IMR-90 (cell line): ENCODE data around the gene CREBBP. TPM values are rescaled to one million over a fixed set of nuclear protein-coding genes. Genes with fewer than 3 reads are reported as not detected.

Source experiments
- ATAC-seq: fragments of 200-7000 bp; cut with Tn5 transposase; 2 replicates; pipeline ENCODE4 v1.9.1; 2020; ENCODE audit warnings: low read depth, mild to moderate bottlenecking, moderate library complexity
- BruUV-seq: library from RNA; stranded (reverse); fragments of 400-500 nt; replicated peaks from 2 replicates; lab custom pipeline; 2021; lab: Mats Ljungman, UMichigan
- CTCF ChIA-PET: fragments of 300-600 bp; formaldehyde crosslinking; extraction: SDS; loops from one replicate; lab custom pipeline; 2021; ENCODE audit warnings: antibody characterized with exemption; lab: Yijun Ruan, JAX
- POLR2A ChIA-PET: fragments of 300-600 bp; sonication (Branson Sonifier 250); formaldehyde crosslinking; loops from one replicate; lab custom pipeline; 2022; ENCODE audit warnings: antibody characterized with exemption; ENCODE audit not compliant: unreplicated experiment; lab: Charles Lee
- DNase-seq: peaks from one replicate; pipeline ENCODE4 v3.0.0; 2013
- H2AFZ ChIP-seq: replicated peaks from 2 replicates; pipeline ENCODE3; 2013; ENCODE audit warnings: low read length, mild to moderate bottlenecking; ENCODE audit not compliant: poor library complexity
- H2AK5ac ChIP-seq: 2 replicates; pipeline ENCODE4 v1.6.1; 2013; ENCODE audit warnings: low read depth, low read length, inconsistent platforms
- H2AK9ac ChIP-seq: replicated peaks from 2 replicates; pipeline ENCODE3; 2013; ENCODE audit warnings: mild to moderate bottlenecking, low read depth, low read length, moderate library complexity; ENCODE audit not compliant: poor library complexity
- H2BK120ac ChIP-seq: 2 replicates; pipeline ENCODE4 v1.6.1; 2013; ENCODE audit warnings: low read depth, low read length, inconsistent platforms
- H2BK15ac ChIP-seq: 3 replicates; pipeline ENCODE4 v1.6.1; 2013; ENCODE audit warnings: low read depth, low read length, inconsistent platforms
- H2BK20ac ChIP-seq: 2 replicates; pipeline ENCODE4 v1.6.1; 2013; ENCODE audit warnings: low read depth, mild to moderate bottlenecking, inconsistent platforms, low read length, moderate library complexity
- H2BK5ac ChIP-seq: 2 replicates; pipeline ENCODE4 v1.6.1; 2013; ENCODE audit warnings: mild to moderate bottlenecking, low read depth, low read length, inconsistent platforms; ENCODE audit not compliant: poor library complexity, severe bottlenecking
- H3K14ac ChIP-seq: replicated peaks from 2 replicates; pipeline ENCODE4 v1.6.1; 2013; ENCODE audit warnings: low read depth, low read length, inconsistent platforms
- H3K18ac ChIP-seq: 2 replicates; pipeline ENCODE4 v1.6.1; 2013; ENCODE audit warnings: low read depth, low read length, control low read depth
- H3K23ac ChIP-seq: 2 replicates; pipeline ENCODE4 v1.6.1; 2013; ENCODE audit warnings: low read depth, low read length, inconsistent platforms
- H3K27ac ChIP-seq: 2 replicates; pipeline ENCODE4 v1.5.1; 2013; ENCODE audit warnings: mild to moderate bottlenecking, control low read depth, low read length; ENCODE audit not compliant: insufficient read depth
- H3K27me3 ChIP-seq: 2 replicates; pipeline ENCODE4 v1.6.1; 2013; ENCODE audit warnings: low read length; ENCODE audit not compliant: control insufficient read depth, insufficient read depth
- H3K36me3 ChIP-seq: 2 replicates; pipeline ENCODE4 v1.6.1; 2013; ENCODE audit warnings: low read length, mixed read lengths; ENCODE audit not compliant: control insufficient read depth, insufficient read depth
- H3K4ac ChIP-seq: 2 replicates; pipeline ENCODE4 v1.6.1; 2013; ENCODE audit warnings: low read depth, low read length, inconsistent platforms
- H3K4me1 ChIP-seq: 2 replicates; pipeline ENCODE4 v1.6.1; 2013; ENCODE audit warnings: low read length, mixed read lengths; ENCODE audit not compliant: control insufficient read depth, insufficient read depth
- H3K4me2 ChIP-seq: 2 replicates; pipeline ENCODE4 v1.6.1; 2013; ENCODE audit warnings: low read depth, mild to moderate bottlenecking, control low read depth, low read length, moderate library complexity
- H3K4me3 ChIP-seq: 2 replicates; pipeline ENCODE4 v1.5.1; 2013; ENCODE audit warnings: low read depth, mild to moderate bottlenecking, control low read depth, low read length, moderate library complexity; ENCODE audit not compliant: insufficient read depth
- H3K56ac ChIP-seq: 2 replicates; pipeline ENCODE4 v1.6.1; 2013; ENCODE audit warnings: low read length, inconsistent platforms; ENCODE audit not compliant: insufficient read depth; ENCODE audit errors: extremely low read depth
- H3K79me1 ChIP-seq, 2 experiments: 2 replicates each; pipeline ENCODE4 v1.6.1; 2013; ENCODE audit warnings: low read length in 2 of 2, inconsistent platforms in 1 of 2, low read depth in 1 of 2
- H3K9ac ChIP-seq: 2 replicates; pipeline ENCODE4 v1.6.1; 2013; ENCODE audit warnings: low read depth, low read length, control low read depth
- H3K9me1 ChIP-seq: 2 replicates; pipeline ENCODE4 v1.6.1; 2013; ENCODE audit warnings: low read length, inconsistent platforms; ENCODE audit not compliant: insufficient read depth
- H3K9me3 ChIP-seq: 2 replicates; pipeline ENCODE4 v1.6.1; 2013; ENCODE audit warnings: low read length; ENCODE audit not compliant: control insufficient read depth, insufficient read depth
- H4K20me1 ChIP-seq: 2 replicates; pipeline ENCODE4 v1.6.1; 2013; ENCODE audit warnings: low read length, inconsistent platforms; ENCODE audit not compliant: insufficient read depth
- H4K5ac ChIP-seq: 2 replicates; pipeline ENCODE4 v1.6.1; 2013; ENCODE audit warnings: mild to moderate bottlenecking, low read depth, low read length, control low read depth
- H4K8ac ChIP-seq, 2 experiments: 2 replicates each; pipeline ENCODE4 v1.6.1; 2013; ENCODE audit warnings: low read depth in 2 of 2, low read length in 2 of 2, control low read depth in 1 of 2, inconsistent platforms in 1 of 2
- H4K91ac ChIP-seq: 2 replicates; pipeline ENCODE4 v1.6.1; 2013; ENCODE audit warnings: low read depth, low read length, inconsistent platforms; ENCODE audit not compliant: insufficient read depth
- BHLHE40 ChIP-seq: fragments of 150-350 bp; IDR thresholded peaks from 2 replicates; pipeline ENCODE4 v1.6.1; 2016; ENCODE audit warnings: mild to moderate bottlenecking, low read depth, low read length
- CTCF ChIP-seq: conservative IDR thresholded peaks from 2 replicates; pipeline ENCODE4 v1.5.1; 2012; ENCODE audit warnings: mild to moderate bottlenecking, low read depth, low read length, improper control_type of control experiment
- MAZ ChIP-seq: IDR thresholded peaks from 2 replicates; pipeline ENCODE4 v1.6.1; 2012; ENCODE audit warnings: low read depth, mild to moderate bottlenecking, low read length, improper control_type of control experiment, moderate library complexity, borderline replicate concordance
- MXI1 ChIP-seq: IDR thresholded peaks from 2 replicates; pipeline ENCODE4 v1.6.1; 2012; ENCODE audit warnings: low read depth, mild to moderate bottlenecking, low read length, moderate library complexity, borderline replicate concordance
- NFE2L2 ChIP-seq: fragments of 150-350 bp; IDR thresholded peaks from 2 replicates; pipeline ENCODE4 v1.6.1; 2016; ENCODE audit warnings: low read depth, mild to moderate bottlenecking, low read length
- RCOR1 ChIP-seq: IDR thresholded peaks from 2 replicates; pipeline ENCODE4 v1.6.1; 2012; ENCODE audit warnings: mild to moderate bottlenecking, low read length, improper control_type of control experiment; ENCODE audit not compliant: insufficient replicate concordance
- WGBS, 2 experiments: methylation state at CpG; one replicate each; pipeline versions ENCODE4 v1.1.5 to v1.1.7; 2013; ENCODE audit warnings: missing lambda C conversion rate in 2 of 2; ENCODE audit not compliant: insufficient read length in 1 of 2; ENCODE audit errors: extremely low coverage in 2 of 2; 5-methylcytosine and 5-hydroxymethylcytosine counted together
- dilution Hi-C: fragments of 300-500 bp; cut with HindIII; formaldehyde crosslinking; loops from one replicate; pipeline ENCODE4 v1.14.3; 2018; ENCODE audit warnings: low sequenced_read_pairs; ENCODE audit not compliant: unreplicated experiment
- in situ Hi-C: fragments of 300-500 bp; cut with MboI; formaldehyde crosslinking; loops from 3 replicates; pipeline ENCODE4 v1.14.3; 2019; ENCODE audit warnings: low sequenced_read_pairs, inconsistent platforms, mixed read lengths
- intact Hi-C: fragments of 100-400 bp; cut with micrococcal nuclease; formaldehyde crosslinking; loops from 2 replicates; pipeline ENCODE4 v1.10.0; 2022
- polyA plus RNA-seq, 3 experiments: library from polyadenylated mRNA; depleted of rRNA; stranded (reverse); fragments of >200 nt; gene quantifications; 2 replicates each; pipeline ENCODE4 v1.2.3, GENCODE V29; 2012; ENCODE audit warnings: low replicate concordance in 1 of 3
- total RNA-seq: library from RNA; depleted of rRNA; stranded (reverse); fragments of >200 nt; gene quantifications from 2 replicates; pipeline ENCODE4 v1.2.3, GENCODE V29; 2012
- TF ChIP-seq, protein P1 (sequence below): fragments of 150-350 bp; IDR thresholded peaks from 2 replicates; pipeline ENCODE4 v1.6.1; 2017; ENCODE audit warnings: mild to moderate bottlenecking, antibody characterized with exemption, low read length, low read depth

The CREBBP gene
- total and polyA plus RNA-seq, 2 of the 4 experiments (the other 2 are of a cell fraction) = 7.3 to 12.5 TPM

DNA sequence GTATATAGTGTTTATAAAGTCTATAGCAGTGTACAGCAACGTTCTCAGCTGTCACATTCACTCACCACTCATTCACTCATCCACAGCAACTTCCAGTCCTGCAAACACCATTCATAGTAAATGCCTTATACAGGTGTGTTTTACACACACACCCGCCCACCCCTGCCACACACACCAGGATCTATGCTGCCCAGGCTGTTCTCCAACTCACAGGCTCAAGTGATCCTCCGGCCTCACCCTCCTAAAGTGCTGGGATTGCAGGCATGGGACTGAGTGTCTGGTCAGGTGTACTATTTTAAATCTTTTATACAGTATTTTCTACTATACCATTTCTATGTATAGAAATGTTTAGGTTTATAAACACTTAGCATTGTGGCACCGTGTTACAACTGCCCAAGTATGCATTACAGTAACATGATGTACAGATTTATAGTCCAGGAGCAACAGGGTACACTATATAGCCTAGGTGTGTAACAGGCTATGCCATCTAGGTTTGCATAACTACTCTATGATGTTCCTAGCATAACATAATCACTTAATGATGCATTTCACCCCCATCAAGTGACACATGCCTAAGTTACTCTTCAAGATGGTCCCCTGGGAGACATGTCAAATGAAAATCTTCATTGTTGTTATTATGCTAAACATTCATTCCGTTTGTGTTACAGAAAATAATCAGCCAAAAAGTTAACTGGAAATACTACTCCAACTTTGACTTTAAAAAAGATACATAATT is 42.5 kb downstream of the CREBBP start:
- ATAC-seq = peak; percentile 30
- Histone ChIP-seq H3K9me3 (peaks cover 2% of the 10 kb centered on the region; the same call in 1 of the 2 replicates), H3K9ac (no peak overlapping the region), H2BK20ac (no peak overlapping the region), H2AFZ (no peak overlapping the region), H4K20me1 (peaks cover 87% of the 10 kb centered on the region), H3K9me1 (peaks cover 23% of the 10 kb centered on the region), H4K8ac (no peak overlapping the region), H3K36me3 (no peaks in the 10 kb centered on the region; the same call in 1 of the 2 replicates), H2BK5ac (peak overlapping the region; percentile 13), H3K23ac (no peak overlapping the region), H3K56ac (no peak overlapping the region), H3K4ac (no peak overlapping the region), H2AK5ac (no peak overlapping the region), H2BK120ac (no peak overlapping the region), H3K4me3 (no peak overlapping the region), H2BK15ac (no peak overlapping the region), H3K27me3 (no peaks in the 10 kb centered on the region), H3K14ac (no peak overlapping the region), H4K91ac (no peak overlapping the region), H4K5ac (no peak overlapping the region), H2AK9ac (no peak overlapping the region), H3K27ac (no peak overlapping the region), H3K18ac (no peak overlapping the region), H3K79me1 (peaks cover 34 to 78% of the 10 kb centered on the region in 2 experiments), H3K4me1 (peaks cover 13% of the 10 kb centered on the region), H3K4me2 (no peak overlapping the region)
- intact Hi-C loops (no loop called here), in situ Hi-C loops (no loop called here), dilution Hi-C loops (no loop called here)
- no TSS peak for BruUV-seq
- WGBS, 2 experiments = no CpG with 5 or more reads among the region's 5 CpGs
- TF ChIP-seq MXI1 (no peak), MAZ (no peak), CTCF (no peak), NFE2L2 (no peak), BHLHE40 (no peak), RCOR1 (no peak)
- TF ChIP-seq, protein P1, sequence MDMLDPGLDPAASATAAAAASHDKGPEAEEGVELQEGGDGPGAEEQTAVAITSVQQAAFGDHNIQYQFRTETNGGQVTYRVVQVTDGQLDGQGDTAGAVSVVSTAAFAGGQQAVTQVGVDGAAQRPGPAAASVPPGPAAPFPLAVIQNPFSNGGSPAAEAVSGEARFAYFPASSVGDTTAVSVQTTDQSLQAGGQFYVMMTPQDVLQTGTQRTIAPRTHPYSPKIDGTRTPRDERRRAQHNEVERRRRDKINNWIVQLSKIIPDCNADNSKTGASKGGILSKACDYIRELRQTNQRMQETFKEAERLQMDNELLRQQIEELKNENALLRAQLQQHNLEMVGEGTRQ = no peak
- no peak for DNase-seq
- ChIA-PET CTCF (no interaction called here), POLR2A (no interaction called here)
